ENCODE data around the gene TRIM8. TPM values are rescaled to one million over a fixed set of nuclear protein-coding genes. Genes with fewer than 3 reads are reported as not detected.

TRIM8 gene
- total RNA-seq, 1 experiment from 2014 or later = 91.6 TPM

GRCh38 chr10:102595897-102596296 is 48.4 kb upstream of the TRIM8 start:
- intact Hi-C loops (cut with micrococcal nuclease) = loop anchor here (5.0 kb wide), 1 partner anchor 94 kb away; the partner anchor contains the start of genes ACTR1A and SUFU

More at GRCh38 chr10:102595897-102596296, 48.4 kb upstream of the TRIM8 start:
- Histone ChIP-seq H3K9ac (ENCODE audit: low read length) (no peak overlapping the region), H3K9me2 (ENCODE audit: insufficient read depth) (no peaks in the 10 kb centered on the region), H3K36me3 (ENCODE audit: control insufficient read depth in 1 of 2, insufficient read depth in 2 of 2, low read length in 2 of 2) (peaks cover 0 to 3% of the 10 kb centered on the region in 2 experiments; a peak in 1 of 4 replicates), H3K27ac (ENCODE audit: low read depth, low read length) (no peak overlapping the region), H3K9me3 (ENCODE audit: control insufficient read depth in 1 of 2, insufficient read depth in 1 of 2, low read depth in 1 of 2, low read length in 2 of 2) (no peaks in the 10 kb centered on the region), H3K27me3 (ENCODE audit: insufficient read depth, low read length) (no peaks in the 10 kb centered on the region), H2AFZ (ENCODE audit: low read depth, low read length, poor library complexity, severe bottlenecking) (no peak overlapping the region), H3K4me1 (ENCODE audit: control insufficient read depth in 1 of 2, insufficient read depth in 2 of 2, low read length in 2 of 2) (peaks cover 7 to 25% of the 10 kb centered on the region in 2 experiments; a peak in 3 of 4 replicates), H3K4me2 (ENCODE audit: low read length) (peak overlapping the region; percentile 4; the same call in 1 of the 2 replicates), H3K4me3 (replicated peaks in 1 of 2; ENCODE audit: low read depth in 1 of 2, low read length in 2 of 2) (no peak overlapping the region), H3K79me2 (ENCODE audit: insufficient read depth, low read length) (no peaks in the 10 kb centered on the region), H4K20me1 (ENCODE audit: insufficient read depth) (no peaks in the 10 kb centered on the region)
- ChIA-PET CTCF (interaction anchor here (0.9 to 2.4 kb wide), 12 partner anchors 9 to 365 kb away, joined by 3 to 20 read pairs (median 4); partner anchors contain the start of gene ACTR1A), RAD21 (ENCODE audit: low non-redundant PET in 1 of 2, low total read pairs in 2 of 2, uncharacterized antibody in 2 of 2, unreplicated experiment in 2 of 2) (no interaction called here), POLR2A (no interaction called here)
- BruUV-seq (replicated peaks) = no TSS peak
- peak; percentile 24 for ATAC-seq
- no peak for DNase-seq (ENCODE audit: low read depth, low spot score)
- TF ChIP-seq REST (IDR thresholded peaks at IDR 0.05; ENCODE audit: low read depth) = no peak
- no peak for TF ChIP-seq ATF3 (IDR thresholded peaks at IDR 0.05)
- TF ChIP-seq RAD21 (IDR thresholded peaks at IDR 0.05; ENCODE audit: low read depth) = no peak
- no peak for TF ChIP-seq CTCF (IDR thresholded peaks at IDR 0.05 in 2 of 3, conservative IDR thresholded peaks at IDR 0.05 in 1 of 3; ENCODE audit: borderline replicate concordance in 1 of 3, insufficient read depth in 1 of 3, low read depth in 2 of 3, low read length in 2 of 3)
- TF ChIP-seq SP1 (IDR thresholded peaks at IDR 0.05; ENCODE audit: low read depth) = no peak
- no peak for TF ChIP-seq TCF7L2 (IDR thresholded peaks at IDR 0.05; ENCODE audit: borderline replicate concordance, extremely low read depth, insufficient read depth, insufficient read length)
- TF ChIP-seq POLR2A (IDR thresholded peaks at IDR 0.05; ENCODE audit: borderline replicate concordance, extremely low read depth, insufficient read depth, insufficient read length) = no peak
- no peak for TF ChIP-seq YY1 (IDR thresholded peaks at IDR 0.05; ENCODE audit: extremely low read depth, insufficient replicate concordance, low read depth, low read length)
